GM19023 (cell line): ENCODE measurements around the gene ITPRID2.
"Not testable (repeated sequence)": the region's sequence is repeated elsewhere in the genome, so short reads cannot be mapped to it uniquely, and the experiment has no call there.

Experiments
- ATAC-seq: cut with Tn5 transposase; IDR thresholded peaks from one replicate; pipeline ENCODE4 v1.9.1; 2021; ENCODE audit warnings: mild to moderate bottlenecking, moderate library complexity; ENCODE audit not compliant: unreplicated experiment

Gene ITPRID2

DNA sequence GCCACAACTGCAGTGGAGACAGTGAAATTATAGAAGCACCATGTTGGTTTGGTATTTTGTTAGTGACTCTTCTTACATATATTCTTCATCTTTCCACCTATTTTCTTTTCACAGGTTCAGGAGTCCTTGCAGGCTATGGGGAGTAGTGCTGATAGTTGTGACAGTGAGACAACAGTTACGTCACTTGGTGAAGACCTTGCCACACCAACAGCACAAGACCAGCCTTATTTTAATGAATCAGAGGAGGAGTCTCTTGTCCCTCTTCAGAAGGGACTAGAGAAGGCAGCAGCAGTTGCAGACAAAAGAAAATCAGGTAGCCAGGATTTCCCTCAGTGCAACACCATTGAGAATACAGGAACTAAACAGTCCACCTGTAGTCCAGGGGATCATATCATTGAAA lies 23.6 kb downstream of the ITPRID2 start:
- ATAC-seq: no peak

DNA sequence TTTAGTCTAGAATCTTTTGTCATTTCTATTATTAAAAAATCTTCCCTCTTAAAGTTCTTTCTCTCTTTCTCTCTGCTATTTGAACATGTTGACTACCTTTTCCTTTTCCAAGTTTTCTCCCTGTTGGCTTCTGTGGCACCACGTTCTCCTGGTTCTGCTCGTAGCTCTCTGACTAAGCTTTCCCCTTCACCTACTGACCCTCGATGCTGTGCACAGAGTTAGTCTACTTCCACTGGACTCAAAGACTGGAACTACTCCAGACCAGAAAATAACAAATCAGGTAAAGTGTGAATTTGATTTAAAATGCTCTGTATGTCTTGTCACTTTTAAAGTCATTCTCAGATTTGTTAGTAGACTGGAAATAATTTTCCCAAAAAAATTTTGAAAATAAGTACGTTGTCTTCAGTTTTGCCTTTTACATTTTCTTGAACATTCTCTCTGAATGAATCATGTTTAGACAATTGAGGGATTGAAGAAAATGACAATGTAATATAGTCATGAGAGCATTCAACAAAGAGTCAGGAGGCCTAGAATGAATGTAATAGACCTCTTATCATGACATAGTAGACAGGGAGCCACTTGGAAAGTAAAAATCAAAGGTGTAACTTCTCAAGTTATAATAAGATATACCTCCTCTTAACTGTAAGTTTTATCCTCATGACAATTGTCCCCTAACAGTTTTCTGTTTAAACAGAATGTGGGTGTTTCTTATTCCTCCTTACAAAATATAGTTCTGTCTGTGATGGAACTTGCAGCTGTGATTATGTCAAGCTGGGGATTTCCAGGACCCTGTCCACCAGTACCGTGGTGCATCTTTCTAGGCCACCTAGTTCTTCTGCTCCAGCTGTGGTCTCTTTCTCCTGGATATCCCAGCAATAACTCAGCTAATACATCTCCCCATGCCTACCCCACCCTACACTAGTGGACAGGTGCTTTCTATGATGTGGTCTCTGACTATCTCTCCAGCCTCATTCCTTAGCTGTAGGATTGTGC lies 25.5 kb downstream of the ITPRID2 start:
- peak; percentile 52 for ATAC-seq

DNA sequence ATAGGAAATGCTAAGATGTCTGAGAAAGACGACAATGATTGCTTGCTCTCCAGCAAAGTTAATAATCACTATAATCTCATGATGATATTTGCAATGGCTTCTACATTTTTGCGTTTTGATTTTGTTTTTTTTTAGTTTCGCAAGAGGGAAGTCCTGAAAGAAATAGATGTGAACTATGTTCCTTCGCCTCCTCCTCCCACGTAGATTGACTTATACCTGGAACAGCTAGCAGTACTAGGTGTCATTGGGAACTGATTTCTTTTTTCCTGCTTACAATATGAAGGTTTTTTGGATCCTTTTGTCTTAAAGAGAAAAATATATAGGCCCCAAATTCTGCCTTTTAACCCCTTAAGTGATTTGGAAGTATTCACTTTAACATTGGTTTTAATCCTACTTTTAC lies 26.7 kb downstream of the ITPRID2 start:
- no peak for ATAC-seq

DNA sequence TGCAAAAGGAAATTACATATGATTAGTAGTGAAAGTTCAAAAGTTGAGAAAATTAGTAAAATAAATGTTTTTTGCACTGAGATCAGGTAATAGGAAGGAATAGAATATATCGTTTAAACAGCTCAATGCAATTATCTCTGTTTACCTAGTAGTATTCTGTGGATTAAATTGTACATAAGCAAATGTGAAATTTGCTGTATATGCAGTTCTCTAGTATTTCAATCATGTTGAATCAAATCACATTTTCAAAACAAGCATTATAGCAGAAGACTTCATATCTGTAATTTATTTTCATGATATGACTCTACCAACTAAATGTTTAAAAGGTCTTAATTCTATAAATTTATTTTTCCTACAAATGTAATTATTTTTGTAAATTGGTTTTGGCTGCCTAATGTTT lies 31.6 kb downstream of the ITPRID2 start:
- ATAC-seq: no peak

DNA sequence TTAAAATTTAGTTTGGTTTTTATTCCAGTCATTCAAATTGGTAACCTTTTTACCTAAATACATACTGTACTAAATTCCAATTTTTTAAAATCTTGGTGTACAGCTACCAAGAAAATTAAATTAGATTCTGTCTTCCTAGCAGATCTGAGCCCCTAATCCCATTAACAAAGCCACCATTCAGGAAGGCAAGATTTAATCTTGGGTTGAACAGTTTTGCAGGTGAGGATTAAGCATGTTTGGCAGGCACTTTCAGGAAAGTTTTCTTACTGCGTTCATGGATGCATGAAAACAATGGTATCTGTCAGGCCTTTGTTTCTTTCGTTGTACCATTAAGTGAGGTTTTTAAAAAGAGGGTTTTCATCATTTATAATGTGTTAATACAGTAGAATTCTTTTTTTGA lies 32.8 kb downstream of the ITPRID2 start:
- no peak for ATAC-seq

DNA sequence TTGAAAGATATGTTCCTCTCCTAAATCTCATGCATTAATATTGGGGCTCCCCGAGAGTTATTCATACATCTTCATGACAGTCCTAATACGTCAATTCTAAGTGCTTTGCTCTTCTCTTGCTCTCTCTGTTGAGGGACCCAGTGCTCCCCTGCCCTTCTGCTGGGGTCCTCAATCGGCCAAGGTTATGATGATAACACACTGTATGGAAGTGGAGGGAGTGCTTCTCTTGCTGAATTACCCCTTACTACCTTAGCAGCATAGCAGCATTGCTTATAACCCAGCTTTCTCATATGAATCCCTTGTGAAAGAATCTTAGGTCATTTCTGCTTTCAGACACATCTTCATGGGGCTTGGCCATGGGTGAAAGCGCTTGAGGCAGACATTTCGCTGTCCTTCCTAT lies 43.2 kb downstream of the ITPRID2 start:
- ATAC-seq: no peak

DNA sequence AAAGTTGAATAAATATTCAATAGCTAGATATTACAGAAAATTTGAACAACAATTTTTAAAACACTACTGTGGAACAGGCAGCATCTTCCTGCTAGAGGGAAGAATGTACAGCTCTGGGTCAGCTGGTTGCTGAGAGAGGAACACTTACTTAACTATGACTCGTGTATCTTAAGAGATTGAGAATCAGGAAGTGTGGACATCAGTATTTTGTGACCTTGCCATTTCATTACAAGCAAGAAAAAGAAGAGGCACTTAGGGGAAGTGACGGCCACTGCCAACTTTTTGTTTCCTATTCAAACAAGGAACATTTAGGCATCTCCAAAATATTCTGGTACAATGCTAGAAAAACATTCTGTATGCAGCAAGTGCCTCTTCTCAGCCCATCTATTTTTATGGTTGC lies 45.9 kb downstream of the ITPRID2 start:
- ATAC-seq: no peak

DNA sequence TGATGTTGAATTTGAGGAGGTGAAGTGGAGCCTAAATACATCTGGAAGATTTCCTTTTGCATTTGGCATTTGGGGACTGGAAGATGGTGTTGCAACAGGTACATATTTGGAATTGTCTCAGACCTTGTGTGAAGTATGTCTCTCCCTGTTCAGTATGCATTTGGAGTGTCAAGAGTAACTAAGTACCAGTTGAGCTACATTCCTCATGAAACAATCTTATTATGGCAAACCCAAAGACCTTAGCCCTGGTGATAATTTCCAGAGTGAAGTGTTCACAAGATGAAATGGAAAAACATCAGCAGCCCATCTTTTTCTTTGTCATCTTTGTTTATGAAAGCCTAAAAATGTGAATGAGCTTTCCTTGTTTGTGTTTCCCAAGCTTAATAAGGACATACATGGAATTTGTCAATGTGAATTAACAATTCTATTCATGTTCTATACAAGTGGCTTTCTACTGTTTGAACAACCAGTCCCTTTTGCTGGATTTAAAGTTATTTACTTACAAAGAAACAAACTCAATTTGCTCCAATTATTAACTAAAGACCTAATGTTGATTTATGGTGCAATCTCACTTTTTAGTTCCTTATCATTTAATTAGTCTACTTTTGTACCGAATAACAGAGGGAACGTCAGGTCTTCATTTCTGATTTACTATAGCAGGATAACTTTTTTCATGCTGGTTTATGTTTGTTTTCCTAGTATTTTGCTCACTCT lies 52.0 kb downstream of the ITPRID2 start:
- no peak for ATAC-seq

DNA sequence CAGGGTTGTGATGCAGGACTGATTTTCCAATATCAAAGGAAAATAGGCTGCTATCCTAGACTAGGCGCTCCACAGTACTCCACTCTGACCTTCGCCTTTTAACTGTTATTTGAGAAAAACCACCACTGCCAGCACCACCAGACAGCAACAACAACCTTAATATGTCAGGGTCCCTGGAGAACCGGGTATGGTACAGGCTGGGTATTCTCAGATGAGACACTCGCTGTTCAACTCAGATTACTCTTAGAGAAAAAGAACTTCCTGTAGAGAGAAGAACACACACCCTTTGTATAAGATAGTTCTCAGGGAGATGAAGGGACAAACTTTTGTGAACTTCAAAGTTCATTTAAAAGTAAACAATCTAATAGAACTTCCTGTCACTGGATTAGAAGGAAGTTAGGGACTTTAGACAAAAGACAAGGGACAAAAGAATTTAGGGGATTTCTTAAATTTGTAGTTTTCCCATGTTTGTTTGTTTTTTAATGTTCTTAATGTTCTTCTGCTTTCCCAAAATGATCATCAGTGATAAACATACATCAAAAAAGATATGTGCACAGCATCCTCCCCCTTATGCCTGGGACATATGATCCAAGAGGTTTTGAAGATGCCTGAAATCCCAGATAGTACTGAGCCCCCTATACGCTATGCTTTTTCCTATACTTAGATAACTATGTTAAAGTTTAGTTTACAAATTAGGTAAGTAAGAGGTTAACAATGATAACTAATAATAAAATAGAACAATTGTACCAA lies 52.8 kb downstream of the ITPRID2 start:
- ATAC-seq: no peak

DNA sequence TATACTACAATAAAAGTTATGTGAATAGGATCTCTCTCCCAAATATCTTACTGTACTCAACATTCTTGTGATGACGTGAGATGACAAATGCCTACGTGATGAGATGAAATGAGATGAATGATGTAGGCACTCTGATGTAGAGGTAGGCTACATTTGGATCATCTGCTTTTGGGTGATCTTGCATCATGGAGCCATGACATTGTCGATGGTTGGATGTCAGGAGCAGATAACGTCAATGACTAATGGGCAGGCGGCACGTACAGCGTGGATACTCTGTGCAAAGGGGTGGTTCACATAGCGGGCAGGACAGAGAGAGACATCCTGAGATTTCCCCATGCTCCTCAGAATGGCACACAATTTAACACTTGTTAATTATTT lies 53.4 kb downstream of the ITPRID2 start:
- no peak for ATAC-seq

DNA sequence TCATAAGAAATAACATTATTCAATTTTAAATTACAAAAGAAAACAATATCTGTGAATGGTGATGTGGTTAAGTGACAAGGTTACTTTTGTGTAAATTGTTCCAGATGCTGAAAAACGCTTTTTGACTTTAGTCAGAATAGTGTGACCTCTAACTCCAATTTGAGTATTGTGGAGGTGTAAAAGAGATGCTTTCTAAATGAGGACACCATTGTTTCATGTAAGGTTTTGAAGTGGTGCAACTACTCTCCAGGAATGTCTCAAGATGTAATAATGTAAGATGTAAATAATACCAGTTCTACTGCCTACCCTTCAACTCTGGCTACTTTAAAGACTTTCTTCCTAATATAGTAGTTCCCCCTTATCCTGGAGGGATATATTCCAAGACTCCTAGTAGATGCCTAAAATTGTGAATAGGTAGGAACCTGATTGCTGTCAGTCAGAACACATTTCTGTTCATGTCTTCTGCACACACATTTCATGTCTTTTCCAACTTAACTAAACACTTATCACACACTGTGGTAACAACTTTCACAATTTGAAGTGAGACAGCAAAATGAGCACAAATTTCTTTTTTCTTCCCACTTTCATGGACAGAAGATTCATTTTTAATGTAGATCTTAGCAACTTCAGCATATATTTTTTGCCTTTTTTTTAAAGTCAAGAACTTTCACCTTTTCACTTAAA lies 55.1 kb downstream of the ITPRID2 start:
- no peak for ATAC-seq

DNA sequence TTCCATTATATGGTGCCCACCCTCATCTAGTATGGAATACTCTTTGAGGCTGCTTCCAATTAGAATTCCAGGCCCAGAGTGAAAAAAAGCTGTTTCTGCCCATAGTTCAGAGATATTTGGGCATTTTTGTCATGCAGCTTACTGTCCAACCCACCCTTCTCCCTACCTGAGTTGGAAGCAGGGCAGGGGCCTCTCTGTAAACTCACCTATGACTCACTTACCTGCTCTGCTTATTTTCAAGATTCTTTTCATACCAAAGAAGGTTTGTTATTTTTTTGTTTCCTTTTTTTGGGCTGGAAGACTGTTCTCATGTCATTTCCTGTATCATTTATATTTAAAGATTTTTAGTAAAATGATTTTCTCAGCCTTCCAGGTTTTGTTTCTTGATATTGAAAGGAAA lies 55.7 kb downstream of the ITPRID2 start:
- ATAC-seq: no peak

DNA sequence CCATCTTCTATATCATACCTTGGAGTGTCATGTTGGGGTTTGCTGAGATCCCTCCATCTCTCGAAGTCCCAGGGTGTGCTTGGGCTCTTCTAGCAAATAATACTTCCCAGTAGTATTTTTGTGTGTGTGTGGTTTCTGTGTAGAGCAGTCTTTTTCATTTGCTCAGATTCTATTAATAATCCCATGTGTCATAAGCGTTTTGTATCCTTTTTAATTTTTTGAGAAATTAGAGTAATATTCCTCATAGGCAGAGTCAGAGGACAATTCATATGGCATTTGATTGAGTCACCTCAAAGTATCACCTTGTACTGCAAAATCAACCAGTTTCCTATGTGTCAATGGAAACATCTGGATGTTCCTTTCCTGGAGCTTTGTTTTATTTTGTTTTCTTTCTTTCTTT lies 56.7 kb downstream of the ITPRID2 start:
- no peak for ATAC-seq

DNA sequence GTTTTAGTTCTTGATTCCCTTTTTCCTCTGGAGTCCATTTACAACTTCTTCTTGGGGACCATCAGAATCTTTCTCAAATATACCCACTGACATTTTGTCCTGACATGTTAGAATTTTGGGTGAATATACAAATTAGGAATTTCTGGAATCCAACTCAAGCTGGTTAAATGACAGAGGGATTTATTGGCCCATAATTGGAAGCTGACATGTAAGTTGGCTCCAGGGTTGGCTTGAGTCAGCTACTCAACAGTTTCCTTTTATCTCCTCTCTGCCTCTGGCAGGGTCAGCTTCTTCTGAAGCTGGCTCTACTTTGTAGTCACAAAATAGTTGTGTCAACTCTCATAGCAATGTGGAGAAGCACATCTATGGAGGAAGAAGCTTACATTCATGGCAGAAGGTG lies 57.5 kb downstream of the ITPRID2 start:
- no peak for ATAC-seq

DNA sequence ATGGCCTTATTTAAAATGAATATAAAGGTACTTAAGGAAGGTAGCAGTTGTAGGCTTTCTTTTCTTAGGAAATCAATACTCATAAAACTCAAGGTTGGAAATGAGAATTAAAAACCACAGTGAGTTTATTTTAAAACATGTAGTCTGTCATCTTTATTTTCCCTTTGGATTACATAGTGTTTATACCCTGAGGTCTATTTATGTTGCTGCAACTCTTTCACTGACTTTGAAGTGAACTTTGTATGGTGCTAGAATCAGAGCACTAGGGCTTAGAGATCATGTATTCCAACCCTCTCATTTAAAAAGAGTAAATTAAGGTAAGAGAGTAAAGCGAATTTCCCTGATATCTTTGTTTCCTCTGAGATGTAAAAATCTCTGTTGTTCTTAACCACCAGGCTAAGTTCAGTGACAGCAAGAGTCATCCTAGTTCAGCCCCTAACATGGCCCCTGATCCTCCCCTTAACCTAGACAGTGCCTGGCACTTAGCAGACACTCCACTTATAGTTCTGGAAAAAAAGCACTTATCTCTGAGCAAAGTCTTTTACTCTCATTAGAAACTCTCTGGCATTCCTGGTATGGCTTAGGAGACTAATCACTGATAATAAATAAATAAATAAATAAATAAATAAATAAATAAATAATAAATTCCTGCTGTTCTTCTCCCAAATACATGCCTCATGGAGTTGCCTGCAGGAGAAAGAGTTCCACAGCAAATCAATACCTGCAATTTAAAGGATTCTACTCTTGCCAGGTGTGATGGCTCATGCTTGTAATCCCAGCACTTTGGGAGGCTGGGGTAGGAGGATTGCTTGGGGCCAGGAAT lies 61.1 kb downstream of the ITPRID2 start:
- ATAC-seq: no peak

DNA sequence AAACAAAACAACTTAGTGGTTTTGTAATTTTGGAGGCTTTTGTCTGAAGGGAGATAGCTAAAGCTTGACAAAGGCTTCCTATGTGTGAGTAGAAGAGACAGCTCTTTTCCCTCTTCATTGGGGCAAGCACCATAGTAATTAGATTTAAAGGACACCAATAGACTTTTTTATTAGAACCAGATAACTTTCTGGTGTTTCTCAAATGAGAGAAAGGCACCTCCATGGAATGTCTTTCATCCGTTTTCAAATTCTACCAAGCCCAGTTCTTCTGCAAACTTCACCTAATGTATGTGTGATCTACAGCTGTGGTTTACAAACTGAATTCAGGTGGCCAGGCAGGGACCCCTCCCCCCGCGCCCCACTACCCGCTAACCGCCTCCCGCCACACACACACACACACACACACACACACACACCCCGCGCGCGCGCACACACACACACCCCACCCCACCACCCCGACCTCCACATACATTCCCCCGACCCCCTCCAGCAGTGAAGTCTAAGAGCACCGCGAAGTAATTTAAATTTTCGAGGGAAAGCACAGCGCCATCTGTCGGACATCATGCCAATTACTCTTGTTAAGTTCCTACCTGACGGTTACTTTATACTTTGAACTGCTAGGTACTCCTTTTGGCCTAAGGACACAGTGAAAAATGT lies 62.5 kb downstream of the ITPRID2 start:
- ATAC-seq: no peak

DNA sequence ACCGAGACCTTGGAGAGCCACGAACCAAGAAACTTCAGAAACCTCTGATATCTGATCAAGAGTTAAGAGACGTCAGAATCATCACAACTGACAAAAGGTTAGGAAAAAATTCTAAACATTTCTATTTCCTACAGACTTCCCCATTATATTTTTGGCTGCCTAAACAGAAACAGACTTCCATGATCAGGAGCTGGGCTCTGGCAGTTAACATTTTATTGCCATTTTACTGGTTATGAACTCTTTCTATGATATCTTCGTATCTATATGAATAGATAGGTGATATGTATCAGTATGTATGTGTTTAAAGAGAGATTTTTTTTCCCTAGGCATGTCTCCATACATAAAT lies 63.0 kb downstream of the ITPRID2 start:
- ATAC-seq: no peak

DNA sequence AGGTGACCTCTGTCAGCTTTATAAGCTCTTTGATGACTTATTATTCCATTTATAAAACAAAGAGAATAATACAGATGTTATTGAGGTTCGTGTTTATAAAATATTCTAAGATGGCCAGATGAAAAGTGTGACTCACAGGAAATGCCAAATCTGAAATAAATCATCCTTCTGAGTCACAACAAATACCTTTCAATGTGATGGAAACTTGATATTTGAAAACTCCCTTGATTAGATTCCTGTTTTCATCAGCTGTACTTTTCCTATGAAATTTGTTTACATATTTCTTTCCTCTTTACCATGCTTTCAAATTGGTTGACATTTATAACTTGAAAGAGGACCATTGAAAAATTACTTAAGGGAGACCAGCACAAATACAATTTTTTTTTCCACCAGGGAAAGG lies 63.5 kb downstream of the ITPRID2 start:
- no peak for ATAC-seq

DNA sequence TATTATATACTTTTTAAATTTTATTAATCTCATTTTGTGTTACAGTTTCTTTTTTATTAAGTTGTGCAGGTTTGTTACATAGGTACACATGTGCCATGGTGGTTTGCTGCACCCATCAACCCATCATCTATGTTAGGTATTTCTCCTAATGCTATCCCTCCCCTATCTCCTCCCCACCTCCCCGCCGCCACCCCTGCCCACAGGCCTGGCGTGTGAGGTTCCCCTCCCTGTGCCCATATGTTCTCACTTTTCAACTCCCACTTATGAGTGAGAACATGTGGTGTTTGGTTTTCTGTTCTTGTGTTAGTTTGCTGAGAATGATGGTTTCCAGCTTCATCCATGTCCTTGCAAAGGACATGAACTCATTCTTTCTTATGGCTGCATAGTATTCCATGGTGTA lies 64.3 kb downstream of the ITPRID2 start:
- ATAC-seq: not testable (repeated sequence)

DNA sequence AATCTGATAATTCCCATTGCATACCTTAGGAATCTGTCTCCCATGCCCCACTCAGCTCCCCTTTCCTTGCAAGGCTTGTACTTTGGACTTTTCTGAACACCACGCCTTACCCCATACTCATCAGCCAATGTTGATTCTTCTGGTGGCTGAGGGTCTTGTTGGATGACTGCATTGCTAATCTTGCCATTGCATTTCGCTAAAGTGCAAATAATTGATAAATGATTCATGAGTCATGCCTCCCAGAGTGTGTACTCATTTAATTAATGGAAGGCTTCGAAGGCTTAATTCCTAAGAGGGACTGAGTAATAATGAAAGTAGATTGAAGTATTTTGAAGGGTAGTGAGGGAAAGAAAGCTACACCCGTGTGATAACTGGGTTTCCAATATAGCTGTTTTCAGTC lies 66.1 kb downstream of the ITPRID2 start:
- ATAC-seq: no peak
